ENCODE results near the gene UNC45A. TPM values are rescaled to one million over a fixed set of nuclear protein-coding genes. Genes with fewer than 3 reads are reported as not detected.
A peak's percentile ranks its signal among the peaks of the same experiment; 100 is the strongest.

Gene UNC45A
- total RNA-seq, 1 experiment from 2014 or later, result 68.4 TPM

- intact Hi-C loops (cut with micrococcal nuclease), result loop anchor here (2.0 to 10.0 kb wide), 3 partner anchors 29 to 103 kb away; partner anchors contain the start of genes MAN2A2 and PRC1
- Histone ChIP-seq H3F3A (ENCODE audit: low read length, unreplicated experiment) (no peaks in the 10 kb centered on the region), H3K36me3 (ENCODE audit: low read depth, low read length) (no peaks in the 10 kb centered on the region), H3K79me2 (ENCODE audit: low read length) (peaks cover 17% of the 10 kb centered on the region), H3K9me3 (ENCODE audit: low read length) (no peaks in the 10 kb centered on the region), H4K20me1 (ENCODE audit: low read length) (no peaks in the 10 kb centered on the region), H3K27me3 (ENCODE audit: low read length) (no peaks in the 10 kb centered on the region), H3K27ac (ENCODE audit: low read length) (peak overlapping the region; percentile 78), H3K9ac (ENCODE audit: low read length) (peak overlapping the region; percentile 83), H2AFZ (ENCODE audit: low read length) (peak overlapping the region; percentile 94; the same call in 1 of the 2 replicates), H3K4me3 (ENCODE audit: low read length) (peak overlapping the region; percentile 87), H3K9me2 (replicated peaks; ENCODE audit: low read length) (no peaks in the 10 kb centered on the region), H3K4me1 (ENCODE audit: insufficient read depth, low read length) (peaks cover 33% of the 10 kb centered on the region), H3K4me2 (ENCODE audit: low read length) (peak overlapping the region; percentile 97)
- no TSS peak for BruUV-seq (replicated peaks)
- ATAC-seq (no peak), DNase-seq (no peak)
- TF ChIP-seq EZH2phosphoT487 (IDR thresholded peaks at IDR 0.05; ENCODE audit: borderline replicate concordance, low read length) (no peak), EZH2 (IDR thresholded peaks at IDR 0.05; ENCODE audit: low read length, unreplicated experiment) (no peak), CTCF (conservative IDR thresholded peaks at IDR 0.05; ENCODE audit: low read depth, low read length) (no peak)
- ChIA-PET CTCF (interaction anchor here (0.5 to 2.1 kb wide), 8 partner anchors 18 to 340 kb away, joined by 3 to 10 read pairs (median 4); no protein-coding TSS in a partner anchor), POLR2A (ENCODE audit: unreplicated experiment) (interaction anchor here (0.6 to 0.9 kb wide), 3 partner anchors 23 to 113 kb away, joined by 3 read pairs; partner anchors contain the start of gene MAN2A2)
These were observed 3.6 kb upstream of the UNC45A start for GRCh38 chr15:90931575-90931827.

GRCh38 chr15:90931828-90932659, 3.0 kb upstream of the UNC45A start, which contains the start of gene HDDC3:
Gene HDDC3 (minus strand): TSS chr15:90932549. CDS start chr15:90932540, 9 bp downstream.
- Histone ChIP-seq H3F3A (ENCODE audit: low read length, unreplicated experiment) (no peaks in the 10 kb centered on the region), H3K4me1 (ENCODE audit: insufficient read depth, low read length) (peaks cover 39% of the 10 kb centered on the region), H3K9me2 (replicated peaks; ENCODE audit: low read length) (no peaks in the 10 kb centered on the region), H3K9ac (ENCODE audit: low read length) (peak within 1 kb of the TSS; percentile 83), H3K4me3 (ENCODE audit: low read length) (peak within 1 kb of the TSS; percentile 87), H3K27me3 (ENCODE audit: low read length) (no peaks in the 10 kb centered on the region), H3K4me2 (ENCODE audit: low read length) (peak within 1 kb of the TSS; percentile 97), H2AFZ (ENCODE audit: low read length) (peak within 1 kb of the TSS; percentile 94), H4K20me1 (ENCODE audit: low read length) (no peaks in the 10 kb centered on the region), H3K27ac (ENCODE audit: low read length) (peak within 1 kb of the TSS; percentile 78), H3K36me3 (ENCODE audit: low read depth, low read length) (no peaks in the 10 kb centered on the region), H3K9me3 (ENCODE audit: low read length) (no peaks in the 10 kb centered on the region), H3K79me2 (ENCODE audit: low read length) (peaks cover 23% of the 10 kb centered on the region)
- intact Hi-C loops (cut with micrococcal nuclease), result loop anchor here (2.0 to 10.0 kb wide), 3 partner anchors 29 to 103 kb away; partner anchors contain the start of genes MAN2A2 and PRC1
- DNase-seq (peak; percentile 88), ATAC-seq (peak; percentile 51)
- CTCF ChIA-PET, result interaction anchor here (0.5 to 2.1 kb wide), 9 partner anchors 18 to 340 kb away, joined by 3 to 10 read pairs (median 3); partner anchors contain the start of gene MAN2A2
- BruUV-seq (replicated peaks), result TSS peak; percentile 39
- TF ChIP-seq CTCF (conservative IDR thresholded peaks at IDR 0.05; ENCODE audit: low read depth, low read length) (peak; percentile 85), EZH2phosphoT487 (IDR thresholded peaks at IDR 0.05; ENCODE audit: borderline replicate concordance, low read length) (no peak)
- POLR2A ChIA-PET (ENCODE audit: unreplicated experiment), result interaction anchor here (0.6 to 0.9 kb wide), 3 partner anchors 23 to 114 kb away, joined by 3 read pairs; partner anchors contain the start of gene MAN2A2
